ENCODE data around the gene TMPRSS3. TPM values are rescaled to one million over a fixed set of nuclear protein-coding genes. Genes with fewer than 3 reads are reported as not detected.

TMPRSS3 gene
- total RNA-seq, 1 experiment from 2014 or later, result 2.0 TPM

GRCh38 chr21:42357307-42357706 lies 38.5 kb downstream of the TMPRSS3 start:
- H3K4me3 Mint-ChIP-seq (ENCODE audit: unreplicated experiment), result no peak overlapping the region
- H3K9me3 Mint-ChIP-seq (ENCODE audit: unreplicated experiment), result peaks cover 14% of the 10 kb centered on the region
- no peak for DNase-seq (ENCODE audit: unreplicated experiment)
- POLR2A ChIA-PET, result interaction anchor here (0.7 kb wide), 1 partner anchor 19 kb away, joined by 3 read pairs; no protein-coding TSS in a partner anchor
- H3K27me3 Mint-ChIP-seq (ENCODE audit: insufficient read depth, unreplicated experiment), result peaks cover 29% of the 10 kb centered on the region
- no TSS peak for BruUV-seq (replicated peaks)
- no peaks in the 10 kb centered on the region for H3K4me1 Mint-ChIP-seq (ENCODE audit: insufficient read depth, unreplicated experiment)
- no peak overlapping the region for H3K27ac Mint-ChIP-seq (ENCODE audit: low read depth, unreplicated experiment)
- peaks cover 6% of the 10 kb centered on the region for H3K36me3 Mint-ChIP-seq (ENCODE audit: insufficient read depth, unreplicated experiment)
- intact Hi-C loops (cut with micrococcal nuclease), result no loop called here
- TF ChIP-seq CTCF (IDR thresholded peaks at IDR 0.05; ENCODE audit: unreplicated experiment), result no peak
- CTCF ChIA-PET, result no interaction called here

GRCh38 chr21:42356650-42357049 lies 39.2 kb downstream of the TMPRSS3 start:
- H3K36me3 Mint-ChIP-seq (ENCODE audit: insufficient read depth, unreplicated experiment), result peaks cover 6% of the 10 kb centered on the region
- BruUV-seq (replicated peaks), result no TSS peak
- TF ChIP-seq CTCF (IDR thresholded peaks at IDR 0.05; ENCODE audit: unreplicated experiment), result no peak
- intact Hi-C loops (cut with micrococcal nuclease), result no loop called here
- no peaks in the 10 kb centered on the region for H3K4me1 Mint-ChIP-seq (ENCODE audit: insufficient read depth, unreplicated experiment)
- peaks cover 29% of the 10 kb centered on the region for H3K27me3 Mint-ChIP-seq (ENCODE audit: insufficient read depth, unreplicated experiment)
- no peak overlapping the region for H3K27ac Mint-ChIP-seq (ENCODE audit: low read depth, unreplicated experiment)
- DNase-seq (ENCODE audit: unreplicated experiment), result no peak
- H3K4me3 Mint-ChIP-seq (ENCODE audit: unreplicated experiment), result no peak overlapping the region
- ChIA-PET POLR2A (no interaction called here), CTCF (interaction anchor here (0.6 kb wide), 1 partner anchor 12 kb away, joined by 3 read pairs; no protein-coding TSS in a partner anchor)
- peaks cover 14% of the 10 kb centered on the region for H3K9me3 Mint-ChIP-seq (ENCODE audit: unreplicated experiment)

- H3K4me3 Mint-ChIP-seq (ENCODE audit: unreplicated experiment), result no peak overlapping the region
- intact Hi-C loops (cut with micrococcal nuclease), result no loop called here
- H3K4me1 Mint-ChIP-seq (ENCODE audit: insufficient read depth, unreplicated experiment), result no peaks in the 10 kb centered on the region
- CTCF ChIA-PET, result no interaction called here
- BruUV-seq (replicated peaks), result no TSS peak
- POLR2A ChIA-PET, result no interaction called here
- TF ChIP-seq CTCF (IDR thresholded peaks at IDR 0.05; ENCODE audit: unreplicated experiment), result no peak
- peaks cover 14% of the 10 kb centered on the region for H3K9me3 Mint-ChIP-seq (ENCODE audit: unreplicated experiment)
- H3K27ac Mint-ChIP-seq (ENCODE audit: low read depth, unreplicated experiment), result no peak overlapping the region
- H3K36me3 Mint-ChIP-seq (ENCODE audit: insufficient read depth, unreplicated experiment), result peaks cover 6% of the 10 kb centered on the region
- DNase-seq (ENCODE audit: unreplicated experiment), result no peak
- H3K27me3 Mint-ChIP-seq (ENCODE audit: insufficient read depth, unreplicated experiment), result peaks cover 29% of the 10 kb centered on the region
These were observed 39.8 kb downstream of the TMPRSS3 start for GRCh38 chr21:42356046-42356445.

GRCh38 chr21:42353623-42354022 lies 42.2 kb downstream of the TMPRSS3 start:
- Mint-ChIP-seq H3K36me3 (ENCODE audit: insufficient read depth, unreplicated experiment) (peaks cover 6% of the 10 kb centered on the region), H3K27me3 (ENCODE audit: insufficient read depth, unreplicated experiment) (peaks cover 29% of the 10 kb centered on the region), H3K4me3 (ENCODE audit: unreplicated experiment) (no peak overlapping the region), H3K4me1 (ENCODE audit: insufficient read depth, unreplicated experiment) (no peaks in the 10 kb centered on the region), H3K9me3 (ENCODE audit: unreplicated experiment) (peaks cover 14% of the 10 kb centered on the region), H3K27ac (ENCODE audit: low read depth, unreplicated experiment) (no peak overlapping the region)
- no peak for TF ChIP-seq CTCF (IDR thresholded peaks at IDR 0.05; ENCODE audit: unreplicated experiment)
- DNase-seq (ENCODE audit: unreplicated experiment), result no peak
- ChIA-PET POLR2A (no interaction called here), CTCF (interaction anchor here (0.6 kb wide), 1 partner anchor 26 kb away, joined by 3 read pairs; no protein-coding TSS in a partner anchor)
- BruUV-seq (replicated peaks), result no TSS peak
- intact Hi-C loops (cut with micrococcal nuclease), result no loop called here

All from MCF 10A (cell line).